T-helper 2 cell treated with Interferon-gamma antibody and Interleukin-4, amounts not matched to agents 100 ng/mL and 5 ng/mL, for 36 hours (primary cell): ENCODE data around the gene SLC38A11. TPM values are rescaled to one million over a fixed set of nuclear protein-coding genes. Genes with fewer than 3 reads are reported as not detected.

ENCODE experiments used
- intact Hi-C: fragments of 100-400 bp; cut with micrococcal nuclease; formaldehyde crosslinking; loops from one replicate; pipeline ENCODE4 v1.15.1; 2023
- total RNA-seq: library from RNA; stranded (reverse); gene quantifications from 2 replicates; pipeline ENCODE4 v1.2.3, GENCODE V29; 2022

Gene SLC38A11
- total RNA-seq, 1 donor from 2014 or later: not detected

DNA sequence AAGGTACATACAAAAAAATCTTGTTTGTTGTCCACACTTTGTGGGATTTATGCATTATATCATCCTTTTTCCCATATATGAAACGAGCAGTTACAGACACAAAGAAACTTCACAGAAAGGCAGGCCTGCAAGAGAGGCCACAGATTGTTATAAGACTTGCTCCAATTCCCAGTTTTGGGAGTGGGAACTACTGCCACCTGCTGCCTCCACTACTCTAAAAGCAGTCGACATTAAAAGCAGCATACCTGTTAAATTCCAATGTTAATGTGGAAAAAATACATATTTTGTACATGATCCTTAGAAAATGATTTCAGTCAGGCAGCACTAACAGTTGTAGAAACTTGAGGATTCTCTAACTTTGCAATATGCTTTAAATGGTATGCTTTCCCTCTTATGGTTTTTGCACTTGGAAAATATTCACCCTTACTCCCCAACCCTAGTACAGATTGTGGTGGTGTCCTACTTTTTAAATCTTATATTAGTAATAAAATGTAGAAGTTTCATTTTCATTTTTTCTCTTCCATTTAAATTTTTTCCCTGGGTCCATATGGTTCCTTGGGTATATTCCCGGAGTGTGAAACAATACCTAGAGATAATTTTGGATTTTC, 37.9 kb downstream of the SLC38A11 start:
- intact Hi-C loops: no loop called here

- intact Hi-C loops: no loop called here
Measured at GRCh38 chr2:164915566-164915965, 39.8 kb downstream of the SLC38A11 start.

DNA sequence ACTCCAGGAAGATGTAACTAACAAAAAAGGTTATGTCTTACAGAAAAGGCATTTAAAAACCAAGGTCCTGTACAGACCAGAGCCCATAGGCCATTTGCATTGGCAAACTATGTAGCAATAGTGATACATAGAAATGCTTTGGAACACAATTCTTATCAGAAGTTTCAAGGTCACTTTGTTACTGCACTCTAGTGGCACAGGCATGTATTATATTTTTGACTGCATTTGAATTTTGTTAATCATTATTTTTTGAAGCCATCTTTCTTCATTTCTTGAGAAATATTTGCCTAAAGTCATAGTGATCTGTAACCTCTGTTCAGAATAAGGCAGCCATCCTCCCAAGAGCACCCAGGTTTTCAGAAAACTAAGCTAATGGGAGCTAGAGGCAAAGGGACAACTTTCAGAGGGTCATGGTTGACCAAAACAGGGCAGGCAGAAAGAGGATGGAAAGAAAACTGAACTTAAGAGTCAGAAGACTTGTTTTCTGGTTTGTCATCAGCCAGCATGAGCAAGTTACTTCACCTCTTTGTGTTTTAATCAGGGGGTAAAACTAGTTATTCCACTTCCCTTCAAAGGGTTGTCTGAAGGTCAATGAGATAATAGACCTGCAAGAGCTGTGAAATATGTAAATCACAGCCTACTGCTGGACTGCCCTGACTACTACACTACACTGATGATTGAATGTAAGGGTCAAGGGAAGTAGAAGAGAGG, 41.5 kb downstream of the SLC38A11 start:
- intact Hi-C loops: loop anchor here (1.0 to 5.0 kb wide), 2 partner anchors 71 to 176 kb away; partner anchors contain the start of gene COBLL1

GRCh38 chr2:164913011-164913410, 42.3 kb downstream of the SLC38A11 start:
- intact Hi-C loops: loop anchor here (1.0 to 5.0 kb wide), 2 partner anchors 71 to 176 kb away; partner anchors contain the start of gene COBLL1

- intact Hi-C loops: loop anchor here (2.0 to 5.0 kb wide), 2 partner anchors 15 to 70 kb away; partner anchors contain the start of gene COBLL1
Measured at GRCh38 chr2:164911832-164912231, 43.5 kb downstream of the SLC38A11 start.

DNA sequence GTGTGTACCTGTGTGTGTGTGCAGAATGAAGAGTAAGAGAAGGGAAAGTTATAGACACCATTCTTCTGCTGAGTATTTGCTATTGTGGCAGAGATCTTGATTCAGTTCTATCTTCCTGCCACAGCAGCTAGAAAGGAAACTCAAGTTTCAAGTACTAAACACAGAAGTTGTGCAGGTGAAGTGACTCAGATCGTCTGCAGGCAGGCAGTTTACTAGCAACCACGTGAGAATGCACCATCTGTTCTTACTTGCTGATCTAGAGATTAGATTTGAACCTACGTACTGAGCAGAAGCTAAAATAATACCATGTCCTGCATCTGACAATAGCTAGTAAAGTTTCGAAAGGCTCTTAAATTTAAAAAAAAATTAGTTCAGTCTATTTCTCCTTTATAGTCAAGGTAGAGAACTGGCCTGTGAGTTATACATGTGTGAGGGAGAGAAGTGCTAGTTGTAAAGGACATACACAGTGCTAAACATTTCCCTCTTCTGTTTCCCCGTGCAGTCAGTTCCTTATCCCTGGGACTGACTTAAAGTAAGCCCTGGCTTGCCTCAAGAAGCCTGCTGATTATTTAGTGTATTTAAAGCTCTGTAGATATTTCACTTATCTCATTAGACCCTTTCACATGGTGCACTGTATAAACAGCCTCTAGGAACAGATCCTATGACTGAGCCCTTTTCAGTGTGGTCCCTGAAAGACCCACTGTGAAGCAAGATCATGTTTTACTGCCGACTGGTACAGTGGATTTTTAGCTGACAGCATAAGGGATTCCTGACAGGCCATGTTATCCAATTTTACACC, 45.0 kb downstream of the SLC38A11 start:
- intact Hi-C loops: loop anchor here (1.0 to 5.0 kb wide), 4 partner anchors 13 to 170 kb away; partner anchors contain the start of gene COBLL1

- intact Hi-C loops: no loop called here
Measured at GRCh38 chr2:164906947-164907346, 48.4 kb downstream of the SLC38A11 start.

GRCh38 chr2:164905307-164905706, 50.0 kb downstream of the SLC38A11 start:
- intact Hi-C loops: no loop called here

DNA sequence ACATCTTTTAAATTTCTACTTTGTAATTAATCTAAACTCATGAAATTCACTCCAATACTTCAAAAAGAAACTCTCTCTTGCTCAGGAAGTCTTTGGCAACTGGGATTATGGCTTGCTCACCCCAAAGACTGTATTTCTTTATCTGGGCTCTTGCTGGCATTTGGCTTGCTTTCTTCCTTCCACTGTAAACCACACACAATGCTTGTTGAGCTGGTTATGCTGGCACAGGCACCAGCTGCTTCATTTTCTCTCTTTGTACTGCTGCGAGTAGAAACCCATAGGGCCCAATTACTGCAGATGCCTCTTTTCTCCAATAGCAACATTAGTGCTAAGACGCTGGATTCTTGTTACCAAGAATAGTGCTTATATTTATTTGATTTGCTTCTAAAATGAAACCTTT, 51.4 kb downstream of the SLC38A11 start:
- intact Hi-C loops: no loop called here

GRCh38 chr2:164903204-164903603, 52.1 kb downstream of the SLC38A11 start:
- intact Hi-C loops: no loop called here

DNA sequence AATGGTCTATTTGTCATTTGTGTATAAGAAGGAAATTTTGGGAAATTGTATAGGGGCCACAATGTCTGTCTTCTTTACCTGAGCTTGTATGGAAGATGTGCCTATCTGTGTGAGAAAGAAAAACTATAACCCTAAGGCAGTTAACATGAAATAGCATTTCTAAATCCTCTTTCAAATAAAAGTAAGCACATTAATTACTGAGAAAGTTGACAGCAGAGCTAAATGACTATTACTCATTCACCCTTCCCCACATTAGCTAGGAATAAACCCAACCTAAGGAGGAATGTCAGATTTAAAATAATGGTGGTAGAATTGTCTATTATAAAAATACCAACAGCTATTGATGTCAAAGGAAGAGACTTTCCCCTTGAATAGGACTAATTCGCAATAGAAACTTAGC, 56.2 kb downstream of the SLC38A11 start:
- intact Hi-C loops: no loop called here

DNA sequence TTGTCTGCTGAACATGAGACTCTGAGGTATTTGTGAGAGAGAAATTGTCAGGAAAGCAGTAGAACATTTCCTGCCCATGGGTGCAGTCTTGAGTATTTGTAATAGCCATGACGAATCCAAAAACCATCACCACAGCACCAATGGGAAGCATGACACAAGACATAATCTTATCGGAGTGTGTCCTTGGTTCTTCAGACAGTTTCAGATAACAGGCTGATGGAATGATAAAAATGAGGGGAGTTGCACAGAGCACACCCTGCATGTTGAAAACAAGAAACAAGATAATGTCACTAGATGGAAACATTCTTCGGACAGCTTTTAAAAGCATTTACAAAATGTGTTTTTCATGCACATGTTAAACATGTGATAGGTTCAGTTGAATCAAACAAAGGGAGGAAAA, 56.9 kb downstream of the SLC38A11 start:
- intact Hi-C loops: no loop called here

DNA sequence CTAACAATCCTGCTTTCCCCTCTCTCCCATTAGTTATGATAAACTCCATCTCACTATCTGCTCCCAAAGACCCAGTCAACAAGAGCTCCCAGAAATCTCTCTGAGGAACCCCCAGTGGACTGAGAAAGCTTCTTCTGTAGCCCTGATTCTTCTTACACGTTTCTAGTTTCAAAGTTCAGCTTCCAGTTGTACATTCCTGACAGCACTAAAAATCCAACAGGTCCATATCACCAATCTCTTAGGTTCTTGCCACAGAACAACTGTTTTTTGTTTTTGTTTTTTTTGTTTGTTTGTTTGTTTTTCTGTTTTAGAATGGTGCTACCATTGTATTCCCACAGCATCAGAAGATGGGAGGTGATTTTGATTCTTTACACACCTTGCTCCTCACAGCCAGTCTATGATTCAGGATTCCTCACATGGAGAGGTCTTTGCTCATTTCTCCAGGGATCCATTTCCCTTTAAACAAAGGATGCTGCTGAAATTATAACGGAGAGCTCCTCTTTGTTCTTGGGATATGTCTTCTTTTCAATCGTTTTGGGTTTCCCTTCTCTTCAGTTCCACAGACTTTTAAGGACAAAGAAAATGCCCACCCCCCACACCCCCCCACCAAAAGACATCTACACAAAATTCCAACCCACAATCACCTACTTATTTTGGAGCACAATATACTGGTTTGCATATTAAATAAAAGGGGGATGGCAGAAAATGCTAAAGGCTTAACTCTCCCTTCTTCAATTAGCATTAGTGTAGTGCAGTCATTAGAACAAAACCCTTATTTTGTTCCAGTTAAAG, 57.7 kb downstream of the SLC38A11 start:
- intact Hi-C loops: loop anchor here (2.0 kb wide), 1 partner anchor 13 kb away; no protein-coding TSS in a partner anchor

DNA sequence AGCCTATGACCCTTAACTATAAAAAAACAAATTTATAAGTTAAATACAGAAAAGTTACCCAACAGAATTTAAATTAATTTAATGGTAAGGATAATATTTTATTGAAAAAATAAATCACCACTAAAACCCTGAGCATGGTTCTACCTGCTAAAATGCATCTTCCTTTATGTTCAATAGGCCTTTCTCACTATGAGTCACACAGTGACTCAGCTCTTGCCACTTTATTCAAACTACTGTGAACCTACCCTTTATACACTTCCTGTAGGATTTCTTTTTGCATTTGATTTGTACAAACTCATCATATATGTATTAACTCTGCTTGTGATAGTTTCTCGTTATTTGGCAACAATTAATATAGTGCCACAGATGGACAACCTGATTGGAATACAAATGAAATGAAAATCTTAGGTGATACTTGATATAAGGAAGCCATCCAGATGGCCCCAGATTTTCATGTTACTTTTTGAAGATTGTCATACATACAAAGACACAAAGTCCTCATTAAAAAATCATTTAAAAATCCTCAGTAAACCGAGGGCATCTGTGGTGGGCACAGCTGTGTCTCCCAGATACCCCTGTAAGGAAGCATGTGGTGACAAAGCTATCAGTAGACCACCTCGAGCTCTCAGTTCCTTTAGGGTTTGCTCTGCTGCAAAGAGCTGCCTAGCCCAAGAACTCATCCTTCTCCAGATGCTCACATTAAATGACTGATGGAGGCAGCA, 58.5 kb downstream of the SLC38A11 start:
- intact Hi-C loops: loop anchor here (2.0 kb wide), 1 partner anchor 14 kb away; no protein-coding TSS in a partner anchor

DNA sequence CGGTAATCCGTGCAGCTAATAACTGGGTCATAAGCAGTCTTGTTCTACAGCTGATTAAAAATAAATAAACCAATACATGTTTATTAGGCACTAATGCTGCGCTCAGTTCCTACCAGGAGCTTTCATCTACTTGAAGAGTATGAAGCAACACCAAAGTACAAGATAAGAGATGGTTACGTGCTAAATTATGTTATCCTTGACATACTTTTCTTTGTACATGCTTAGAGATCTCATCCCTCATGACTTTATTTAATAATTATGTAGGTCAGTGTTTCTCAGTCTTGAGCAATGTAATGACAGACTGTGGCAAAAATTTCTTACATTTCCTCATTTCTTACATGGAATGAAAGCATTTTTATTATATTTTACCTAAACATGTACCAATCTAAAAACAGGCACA, 59.1 kb downstream of the SLC38A11 start:
- intact Hi-C loops: loop anchor here (2.0 kb wide), 1 partner anchor 15 kb away; no protein-coding TSS in a partner anchor

DNA sequence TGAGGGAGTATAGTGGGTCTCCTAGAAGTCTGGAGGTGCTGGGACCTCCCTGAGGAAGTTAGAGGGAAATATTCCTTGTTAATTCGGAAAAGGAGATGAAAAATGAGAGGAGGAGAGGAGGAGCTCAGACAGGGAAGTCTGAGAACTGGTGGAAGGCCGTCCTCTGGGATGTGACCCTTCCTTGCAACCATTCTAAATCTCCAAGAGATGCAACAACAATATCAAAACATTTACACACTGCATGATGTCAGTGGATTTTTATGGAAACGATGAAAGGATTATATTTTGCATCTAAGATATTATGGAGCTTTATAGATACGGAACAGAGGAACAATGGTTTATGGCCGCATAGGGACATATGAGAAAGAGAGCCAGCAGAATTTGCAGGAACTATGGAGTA, 63.9 kb downstream of the SLC38A11 start:
- intact Hi-C loops: no loop called here

DNA sequence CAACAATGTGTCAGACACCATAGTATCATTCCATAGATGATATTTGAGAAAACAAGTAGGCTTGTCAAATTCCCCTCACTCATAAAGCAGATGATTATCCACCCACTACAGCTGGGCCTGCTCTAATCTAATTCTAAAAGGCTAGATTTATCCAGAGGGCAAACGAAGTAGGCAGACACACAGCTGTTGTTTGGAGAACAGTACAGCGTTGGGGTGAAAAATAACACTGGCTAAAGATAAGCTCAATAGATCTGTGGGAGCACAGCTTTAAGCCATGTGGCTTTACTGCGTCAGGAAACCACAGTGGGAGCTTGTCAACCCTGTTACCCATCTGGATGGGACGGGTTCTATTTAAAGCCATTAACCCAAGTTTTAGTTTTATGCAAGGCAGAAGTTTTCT, 64.8 kb downstream of the SLC38A11 start:
- intact Hi-C loops: no loop called here

- intact Hi-C loops: no loop called here
Measured at GRCh38 chr2:164888592-164888991, 66.7 kb downstream of the SLC38A11 start.

DNA sequence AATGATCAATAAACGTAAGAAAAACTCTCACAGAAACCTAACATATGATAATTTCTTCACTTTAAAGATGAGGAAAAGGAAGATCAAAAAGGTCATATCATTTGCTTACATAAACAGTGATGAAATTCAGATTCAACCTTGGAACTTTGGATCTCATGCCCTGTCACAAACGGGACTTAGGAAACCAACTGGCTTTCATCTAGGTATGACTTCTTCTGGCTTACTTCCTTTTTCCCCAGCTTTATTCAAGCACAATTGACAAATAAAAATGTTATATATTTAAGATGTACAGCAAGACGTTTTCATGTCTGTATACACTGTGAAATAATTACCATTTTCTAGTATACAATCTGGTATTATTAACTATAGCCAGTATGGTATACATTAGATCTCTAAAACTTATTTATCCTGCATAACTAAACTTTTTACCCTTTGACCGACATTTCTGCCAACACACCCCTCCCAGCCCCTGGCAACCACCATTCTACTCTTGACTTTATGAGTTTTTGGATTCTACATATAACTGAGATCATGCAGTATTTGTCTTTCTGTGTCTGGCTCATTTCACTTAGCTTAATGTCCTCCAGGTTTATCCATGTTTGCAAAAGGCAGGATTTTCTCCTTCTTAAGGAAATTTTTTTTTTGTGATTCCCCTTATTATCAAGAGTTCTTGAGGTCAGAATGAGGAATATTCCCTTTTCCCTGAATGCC, 67.7 kb downstream of the SLC38A11 start:
- intact Hi-C loops: no loop called here

GRCh38 chr2:164882276-164882675, 73.0 kb downstream of the SLC38A11 start:
- intact Hi-C loops: no loop called here
